DMS 273 (cell line): ENCODE results near the gene TEX10.

Experiments used
- DNase-seq: peaks from one replicate; lab custom pipeline; 2025; ENCODE audit not compliant: unreplicated experiment; lab: John Stamatoyannopoulos, UW

TEX10 gene

DNA sequence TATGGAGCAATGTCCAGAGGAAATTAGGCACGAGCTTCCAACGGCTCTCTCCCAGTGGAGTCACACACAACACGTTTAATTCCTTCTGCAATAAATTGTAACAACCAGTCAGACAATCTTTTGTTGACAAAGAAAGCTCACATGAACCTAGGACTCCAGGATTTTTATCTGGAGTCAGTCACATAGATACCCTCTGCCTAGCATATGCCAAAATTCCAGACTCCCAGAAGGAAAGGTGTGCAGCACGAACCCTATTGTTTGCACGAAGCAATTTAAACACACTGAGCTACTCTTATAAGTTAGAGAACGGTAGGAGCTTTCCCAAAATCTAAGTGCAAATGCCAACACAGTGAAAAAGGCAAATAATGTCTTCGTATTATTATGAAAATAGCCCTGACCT, 67.1 kb downstream of the TEX10 start:
- DNase-seq, result no peak

DNA sequence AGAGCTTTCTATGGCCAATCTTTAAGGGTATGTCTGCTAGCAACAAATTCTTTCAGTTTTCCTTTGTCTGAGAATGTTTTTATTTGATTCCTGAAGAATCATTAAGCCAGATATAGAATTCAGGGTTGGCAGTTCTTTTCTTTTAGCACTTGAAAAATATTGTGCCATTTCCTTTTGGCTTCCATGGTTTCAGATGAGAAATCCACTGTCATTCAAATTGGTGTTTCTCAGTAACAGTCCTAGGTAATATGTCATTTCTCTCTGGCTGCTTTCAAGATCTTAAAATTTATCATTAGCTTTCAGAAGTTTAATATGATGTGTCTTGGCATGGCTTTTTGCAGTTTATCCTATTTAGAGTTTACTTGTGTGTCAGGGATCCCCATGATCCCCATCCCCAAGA, 67.7 kb downstream of the TEX10 start:
- no peak for DNase-seq

DNA sequence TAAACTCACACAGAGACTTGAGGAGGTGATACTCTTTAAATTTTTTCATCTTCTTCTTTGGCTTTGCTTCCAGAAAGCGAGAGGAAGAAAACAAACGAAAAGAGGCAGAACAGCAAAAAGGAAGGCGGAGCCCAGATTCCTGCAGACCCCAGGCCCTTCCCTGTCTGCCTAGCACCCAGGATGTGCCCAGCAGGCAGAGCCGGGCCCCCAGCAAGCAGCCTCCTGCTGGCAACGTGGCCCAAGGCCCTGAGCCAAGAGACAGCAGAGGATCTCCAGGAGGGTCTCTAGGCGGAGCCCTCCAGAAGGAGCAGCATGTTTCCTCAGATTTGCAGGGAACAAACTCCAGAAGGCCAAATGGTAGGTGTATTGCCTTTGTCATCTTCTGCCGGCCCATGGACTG, 68.5 kb downstream of the TEX10 start:
- no peak for DNase-seq

DNA sequence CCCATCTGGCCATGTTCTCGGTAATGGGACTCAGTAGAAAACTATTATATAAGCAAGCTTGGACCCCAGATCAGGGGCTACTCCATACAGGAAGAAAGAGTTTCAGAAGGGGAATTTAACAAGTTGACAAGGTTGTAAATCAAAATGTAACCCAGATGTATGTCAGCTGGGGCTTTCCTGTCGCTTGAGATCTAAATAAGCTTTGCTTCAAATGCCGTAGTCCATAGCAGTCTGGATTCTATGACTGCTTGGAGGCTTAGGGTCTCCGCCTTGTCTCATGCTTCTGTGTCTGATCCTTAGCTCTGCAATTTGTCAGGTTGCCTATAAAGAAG, 70.4 kb downstream of the TEX10 start:
- DNase-seq, result no peak

DNA sequence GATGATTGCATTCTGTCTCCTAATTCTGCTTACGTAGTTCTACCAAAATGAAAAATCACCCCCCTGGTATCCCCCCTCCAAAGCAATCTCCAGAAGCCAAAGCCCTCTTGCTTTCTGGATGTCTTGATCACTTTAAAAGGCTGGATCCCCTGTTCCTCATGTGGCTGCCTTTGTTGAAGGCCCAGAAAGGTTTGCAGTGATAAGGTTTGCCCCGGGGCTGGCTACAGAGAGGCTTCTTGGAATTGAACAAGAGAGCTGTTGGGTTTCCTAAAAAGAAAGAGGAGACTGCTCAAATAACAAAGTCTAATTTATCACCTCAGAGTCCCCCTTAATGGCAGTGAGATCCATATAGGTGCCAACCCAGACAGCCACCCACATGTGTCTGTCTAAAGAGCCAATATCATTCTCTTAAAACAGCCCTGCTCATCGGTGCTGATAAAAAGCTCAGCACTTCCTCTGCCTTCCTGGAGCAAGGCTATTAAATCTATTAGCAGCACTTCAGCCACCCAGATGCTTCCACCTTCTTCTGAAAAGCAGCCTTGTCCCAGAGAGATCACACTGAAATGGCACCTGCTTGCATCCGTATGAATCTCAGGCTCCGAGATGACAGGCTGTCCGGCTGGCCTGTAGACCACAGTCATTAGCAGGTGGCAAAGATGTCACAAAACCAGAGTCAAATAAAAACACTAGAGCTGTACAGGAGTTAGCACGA, 70.9 kb downstream of the TEX10 start:
- no peak for DNase-seq

DNA sequence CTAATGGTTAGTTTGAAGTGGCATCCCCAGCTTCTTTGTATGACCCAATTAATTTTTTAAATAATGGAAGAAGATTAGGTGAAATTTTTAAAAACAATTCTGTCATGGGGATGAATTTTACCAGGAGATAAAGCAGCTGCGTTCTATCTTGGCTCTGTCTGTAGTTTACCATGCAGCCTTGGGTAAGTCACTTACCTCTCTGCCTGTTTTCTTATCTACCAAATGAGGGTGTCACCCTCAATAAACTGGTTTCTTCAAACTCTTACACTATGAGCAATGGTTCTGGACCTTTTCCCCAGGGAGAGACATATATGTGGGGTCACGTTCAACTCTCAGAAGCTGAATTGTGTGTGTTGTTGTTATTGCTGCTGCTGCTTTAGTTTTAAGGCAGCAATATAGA, 71.7 kb downstream of the TEX10 start:
- no peak for DNase-seq

DNA sequence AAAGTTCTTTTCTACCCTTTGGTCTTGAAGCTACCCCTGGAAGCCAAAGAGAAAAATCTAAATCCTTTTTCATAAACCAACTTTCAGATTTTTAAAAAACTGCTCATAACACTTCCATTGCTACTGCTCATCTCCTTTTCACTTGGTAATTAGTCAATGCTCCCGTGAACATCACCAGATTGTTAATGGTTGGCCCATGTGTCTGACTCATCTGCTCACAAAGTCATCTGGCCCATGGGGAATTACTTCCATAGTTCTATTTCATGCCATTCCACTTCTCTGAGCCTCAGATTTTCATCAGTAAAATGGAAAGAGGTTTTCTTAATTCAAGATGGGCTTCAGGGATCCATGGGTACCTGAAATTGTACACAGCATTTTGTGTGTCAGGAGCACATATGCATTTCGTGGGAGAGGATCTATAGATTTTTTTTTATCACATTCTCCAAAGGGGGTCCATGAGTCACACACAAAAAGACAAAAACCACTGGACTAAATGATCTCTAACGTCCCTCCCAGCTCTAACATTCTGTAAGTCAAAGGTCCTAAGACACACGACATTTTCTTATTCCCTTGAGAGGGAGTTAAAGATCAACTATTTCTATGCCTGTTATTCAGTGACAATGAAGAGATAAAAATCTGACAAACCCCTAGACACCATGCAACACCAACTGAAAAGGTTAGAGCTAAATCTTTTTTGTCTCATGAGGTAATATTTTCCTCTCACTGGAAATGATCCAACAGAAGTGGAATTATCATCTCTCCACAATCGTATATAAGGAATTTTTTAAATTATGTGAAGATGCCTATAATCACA, 75.4 kb downstream of the TEX10 start:
- DNase-seq, result no peak

DNA sequence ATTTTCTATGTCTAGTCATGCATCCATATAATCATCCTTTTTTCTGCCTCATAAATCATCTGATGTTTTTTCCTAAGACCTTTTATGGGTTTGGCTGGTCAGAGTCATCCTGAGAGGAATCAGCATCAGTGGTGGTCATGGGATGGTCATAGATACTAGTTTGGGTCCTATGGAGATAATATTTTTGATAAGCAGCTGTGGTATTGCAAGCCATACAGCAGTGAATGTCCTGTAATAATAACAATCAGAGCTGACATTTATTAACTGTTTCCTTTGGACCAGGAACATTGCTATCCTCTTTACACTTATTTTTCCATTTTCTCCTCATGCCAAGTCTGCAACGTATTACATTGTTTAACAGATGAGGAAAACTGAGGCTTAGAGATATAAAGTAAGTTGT, 83.1 kb downstream of the TEX10 start:
- DNase-seq, result no peak

DNA sequence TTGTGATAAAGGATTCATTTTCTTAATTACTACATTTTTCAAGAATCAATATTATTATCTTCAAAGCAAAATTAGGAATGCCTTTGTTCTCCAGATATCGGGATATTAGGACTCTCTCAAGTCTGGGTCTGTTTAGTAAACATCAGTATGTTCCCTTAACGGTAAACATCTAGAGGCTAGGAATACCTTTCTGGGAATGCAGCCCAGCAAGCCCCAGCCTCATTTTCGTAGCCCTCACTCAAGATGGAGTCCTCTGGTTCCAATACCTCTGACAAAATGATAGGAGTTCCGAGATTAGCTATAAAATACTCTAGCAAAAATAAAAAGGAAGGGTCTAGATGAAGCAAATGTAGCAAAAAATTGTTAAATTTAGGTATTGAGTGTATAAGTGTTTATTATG, 84.5 kb downstream of the TEX10 start:
- no peak for DNase-seq

DNA sequence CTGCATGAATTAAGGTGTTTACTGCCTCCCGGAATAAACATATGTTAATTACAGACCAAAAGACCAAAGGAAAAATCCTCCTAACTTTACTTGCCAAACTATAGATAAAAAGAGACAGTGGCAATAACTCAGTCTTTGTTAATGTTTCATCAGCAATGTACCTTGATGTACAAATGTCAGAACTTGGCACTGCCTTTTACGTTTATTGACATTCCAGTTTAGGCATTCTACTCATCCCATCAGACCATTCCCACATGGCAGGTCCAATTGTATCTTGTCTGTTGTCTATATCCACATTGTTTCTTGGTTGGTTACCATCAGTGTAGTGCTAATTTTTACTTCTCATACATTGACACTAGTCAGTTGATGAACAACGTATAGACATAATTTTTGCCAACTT, 85.5 kb downstream of the TEX10 start:
- DNase-seq, result no peak
